NCI-H1436 treated with DMSO at 0.1 percent for 48 hours (cell line): ENCODE data around the gene NAP1L5.

Experiments
- DNase-seq: peaks from one replicate; lab custom pipeline; 2025; lab: John Stamatoyannopoulos, UW

NAP1L5 gene

DNA sequence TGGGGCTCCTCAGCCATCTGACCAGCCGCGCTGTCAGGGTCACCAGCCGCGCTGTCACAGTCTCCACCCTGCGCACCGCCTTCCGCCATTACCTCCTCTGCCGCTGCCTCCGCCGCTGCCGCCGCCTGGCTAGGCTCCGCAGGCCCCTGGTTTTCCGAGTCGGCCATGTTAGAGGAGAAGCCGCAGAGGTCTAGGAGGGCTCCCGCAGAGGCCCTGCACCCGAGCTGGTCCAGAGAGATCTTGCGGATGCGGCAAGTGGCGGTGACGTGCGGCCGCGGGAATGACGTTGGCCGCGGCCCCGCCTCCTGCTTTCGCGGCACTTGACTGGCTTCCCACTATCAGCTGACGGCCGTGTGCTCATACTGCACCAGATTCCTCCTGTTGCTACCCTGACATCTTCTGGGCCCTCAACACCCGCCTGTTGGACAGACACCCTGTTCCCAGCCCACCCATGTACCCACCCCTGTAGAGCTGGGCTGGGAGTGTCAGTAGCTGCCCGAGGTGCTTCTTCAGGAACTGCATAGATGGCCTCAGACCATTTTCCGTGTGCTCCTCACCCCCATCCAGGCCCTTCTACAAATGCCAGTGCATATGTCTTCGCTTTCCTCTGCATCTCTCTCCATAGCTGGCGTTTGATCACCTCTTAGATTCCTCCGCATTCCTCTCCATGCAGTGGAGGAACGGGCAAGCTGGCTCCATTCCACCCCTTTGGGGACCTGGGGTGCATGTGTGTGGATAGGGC lies at the start of gene NAP1L5:
TSS of gene NAP1L5 (minus strand) at position 242 of the 742 bp plus-strand sequence. CDS start at position 167, 75 bp downstream.
- DNase-seq: no peak

- DNase-seq: no peak
Measured at GRCh38 chr4:88747351-88747750, 49.7 kb upstream of the NAP1L5 start.

GRCh38 chr4:88746206-88746605 lies 48.6 kb upstream of the NAP1L5 start:
- DNase-seq: no peak

DNA sequence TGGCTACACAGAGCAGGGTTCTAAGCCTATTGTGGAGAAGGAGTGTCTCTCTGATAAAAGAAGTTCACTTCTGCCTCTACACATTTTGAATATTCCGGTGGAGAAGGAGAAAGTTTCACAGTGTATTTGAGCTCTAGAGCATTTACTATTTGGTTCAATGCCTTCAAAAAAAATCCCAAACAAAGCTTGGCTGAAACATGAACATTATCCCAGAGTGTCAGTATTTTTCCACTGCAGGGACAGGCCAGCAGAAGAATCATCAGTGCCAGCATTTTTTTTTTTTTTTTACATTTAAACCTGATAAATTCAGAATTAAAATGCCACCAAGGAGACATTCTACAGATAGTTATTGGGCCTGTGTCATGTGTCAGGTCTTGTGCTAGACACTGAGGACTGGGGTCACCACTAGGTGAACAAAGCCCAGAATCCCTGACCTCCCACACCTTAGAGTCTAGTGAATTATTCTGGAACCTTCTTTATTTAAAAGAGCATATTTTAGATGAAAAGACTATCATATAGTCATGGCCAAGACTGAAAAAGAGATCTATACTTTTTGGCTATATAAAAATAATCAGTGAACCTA lies 48.0 kb upstream of the NAP1L5 start:
- no peak for DNase-seq

GRCh38 chr4:88745175-88745574 lies 47.5 kb upstream of the NAP1L5 start:
- DNase-seq: no peak

GRCh38 chr4:88744609-88745008 lies 47.0 kb upstream of the NAP1L5 start:
- no peak for DNase-seq

DNA sequence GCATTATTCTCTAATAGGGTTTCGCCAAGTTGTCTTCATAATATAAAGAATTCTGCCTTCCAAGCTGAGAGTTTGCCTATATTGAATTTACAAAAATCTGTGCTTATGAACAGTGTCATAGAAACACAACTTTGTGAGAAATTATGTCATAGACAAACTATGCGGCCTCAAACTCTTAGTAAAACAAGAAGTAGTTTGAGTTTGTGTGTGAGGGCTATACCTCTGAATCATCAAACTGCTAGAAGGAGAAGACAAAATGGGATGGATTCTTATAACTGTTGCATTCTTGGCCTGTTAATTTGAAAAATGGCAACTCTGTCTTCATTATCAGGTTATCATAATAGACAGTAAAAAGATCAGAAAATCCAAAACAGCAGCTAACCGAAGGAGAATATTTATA lies 46.1 kb upstream of the NAP1L5 start:
- DNase-seq: no peak

- DNase-seq: no peak
Measured at GRCh38 chr4:88742561-88742960, 44.9 kb upstream of the NAP1L5 start.

GRCh38 chr4:88738180-88738579 lies 40.6 kb upstream of the NAP1L5 start:
- DNase-seq: no peak

GRCh38 chr4:88737307-88737941 lies 39.8 kb upstream of the NAP1L5 start:
- no peak for DNase-seq

DNA sequence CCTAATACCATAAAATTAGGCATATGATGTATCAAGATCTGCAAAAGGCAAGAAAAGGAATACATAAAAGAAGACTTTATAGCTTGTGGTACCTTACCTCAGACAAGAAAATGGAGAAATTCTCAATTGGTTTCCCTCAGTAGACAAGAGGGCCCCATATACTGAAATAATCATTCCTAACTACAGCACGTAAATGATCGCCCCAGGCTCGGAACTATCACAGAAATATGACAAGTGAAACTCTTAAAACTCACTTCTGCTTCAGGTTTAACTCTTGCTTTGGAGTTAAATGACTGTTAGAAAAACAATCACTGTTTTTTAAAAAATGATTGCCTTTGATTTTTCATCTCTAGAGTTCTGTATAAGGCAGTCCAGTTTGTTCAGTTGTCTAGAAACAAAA lies 38.6 kb upstream of the NAP1L5 start:
- DNase-seq: no peak

- no peak for DNase-seq
Measured at GRCh38 chr4:88735564-88735963, 37.9 kb upstream of the NAP1L5 start.

- DNase-seq: no peak
Measured at GRCh38 chr4:88734403-88734949, 36.8 kb upstream of the NAP1L5 start.

GRCh38 chr4:88732714-88733368 lies 35.2 kb upstream of the NAP1L5 start:
- no peak for DNase-seq

DNA sequence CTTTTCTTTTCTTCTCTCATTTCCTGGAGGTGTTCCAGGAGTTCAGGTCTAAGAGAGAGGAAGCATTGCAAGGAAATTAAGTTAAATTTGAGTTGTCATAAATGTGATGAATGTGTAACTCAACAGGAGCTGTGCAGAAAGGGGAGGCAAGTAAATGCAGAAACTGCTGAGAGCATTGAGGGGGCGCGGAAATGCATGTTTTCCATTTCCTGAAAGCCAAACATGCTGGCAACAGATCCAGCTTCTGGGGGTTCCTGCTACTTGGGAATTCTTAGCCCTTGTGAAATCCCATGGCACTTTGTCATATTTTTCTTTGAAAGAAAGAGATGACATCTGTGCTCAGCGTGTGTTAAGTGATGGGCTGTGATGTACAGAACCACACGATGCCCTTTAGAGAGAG lies 33.8 kb upstream of the NAP1L5 start:
- no peak for DNase-seq

DNA sequence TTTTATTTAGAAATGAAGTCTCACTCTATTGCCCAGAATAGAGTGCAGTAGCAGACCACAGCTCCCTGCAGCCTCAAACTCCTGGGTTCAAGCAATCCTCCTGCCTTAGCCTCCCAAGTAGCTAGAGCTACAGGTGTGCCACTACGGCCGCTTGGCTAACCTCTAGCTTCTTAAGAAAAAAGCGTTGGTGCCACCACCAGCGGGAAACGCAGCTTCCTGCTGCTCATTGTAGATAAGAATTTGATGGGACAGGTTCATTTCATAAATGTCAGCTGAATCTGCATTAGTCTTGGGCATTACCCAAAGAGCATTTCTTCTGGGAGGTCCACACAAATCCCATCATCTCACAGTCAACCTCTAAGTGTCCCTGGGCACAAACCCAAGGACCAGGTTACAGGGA lies 33.2 kb upstream of the NAP1L5 start:
- DNase-seq: no peak

GRCh38 chr4:88729146-88729760 lies 31.6 kb upstream of the NAP1L5 start:
- DNase-seq: no peak

DNA sequence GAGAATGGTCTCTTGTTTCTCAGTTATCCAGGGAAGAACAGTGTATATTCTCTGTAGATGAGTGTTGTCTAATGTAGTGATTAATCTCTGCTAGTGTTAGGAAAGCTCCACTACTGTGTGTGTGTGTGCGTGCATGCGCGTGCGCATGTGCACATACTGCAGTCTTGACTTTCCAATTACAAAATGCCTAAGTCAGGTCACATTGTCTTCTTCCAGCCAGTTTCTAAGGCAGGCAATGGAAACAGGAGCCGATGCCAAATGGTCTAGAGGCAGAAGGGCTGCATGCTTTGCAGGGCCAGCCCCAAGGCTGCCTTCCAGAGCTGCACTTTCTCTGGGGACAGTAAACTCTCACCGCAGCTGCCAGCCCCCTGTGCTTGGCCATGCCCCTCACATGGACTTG lies 30.5 kb upstream of the NAP1L5 start:
- no peak for DNase-seq

GRCh38 chr4:88725986-88726385 lies 28.4 kb upstream of the NAP1L5 start:
- no peak for DNase-seq

- no peak for DNase-seq
Measured at GRCh38 chr4:88725143-88725542, 27.5 kb upstream of the NAP1L5 start.

DNA sequence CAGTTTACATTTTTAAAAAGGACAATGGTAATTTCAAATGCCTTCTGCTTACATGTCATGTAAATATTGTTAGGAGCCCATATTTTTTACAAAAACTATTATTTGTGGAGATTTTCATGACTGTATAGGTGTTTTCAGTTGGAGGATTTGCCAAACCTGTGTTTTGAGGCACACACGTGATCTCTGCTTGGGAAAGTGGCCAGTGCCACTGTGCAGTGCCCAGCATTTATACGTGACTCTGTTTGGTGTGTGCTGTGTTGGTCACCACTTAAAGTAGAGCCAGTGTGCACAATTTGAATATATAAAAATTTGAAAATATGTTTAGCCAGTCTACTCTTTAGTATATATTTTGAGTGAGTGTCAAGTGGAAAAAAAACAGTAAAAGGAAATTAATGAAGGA lies 26.8 kb upstream of the NAP1L5 start:
- no peak for DNase-seq

GRCh38 chr4:88722828-88723227 lies 25.2 kb upstream of the NAP1L5 start:
- no peak for DNase-seq
